Osteoblast (primary cell): ENCODE data around the gene SLMAP. TPM values are rescaled to one million over a fixed set of nuclear protein-coding genes. Genes with fewer than 3 reads are reported as not detected.

ENCODE experiments used
- DNase-seq: peaks from one replicate; pipeline ENCODE4 v3.0.0; 2011; ENCODE audit warnings: low spot score, mixed read lengths; ENCODE audit not compliant: insufficient read length; ENCODE audit errors: missing footprints
- H2AFZ ChIP-seq: 2 replicates; pipeline ENCODE4 v1.6.0; 2011; ENCODE audit warnings: mild to moderate bottlenecking, low read length
- H3K27ac ChIP-seq: 2 replicates; pipeline ENCODE4 v1.5.1; 2011; ENCODE audit warnings: mild to moderate bottlenecking, low read depth, low read length, moderate library complexity
- H3K27me3 ChIP-seq: 2 replicates; pipeline ENCODE4 v1.6.0; 2012; ENCODE audit warnings: mild to moderate bottlenecking, control low read depth, inconsistent platforms, low read length, moderate library complexity; ENCODE audit not compliant: insufficient read depth
- H3K36me3 ChIP-seq: 2 replicates; pipeline ENCODE4 v1.5.1; 2011; ENCODE audit warnings: mild to moderate bottlenecking, low read length, control low read depth, moderate library complexity; ENCODE audit not compliant: insufficient read depth
- H3K4me1 ChIP-seq: 2 replicates; pipeline ENCODE4 v1.5.1; 2011; ENCODE audit warnings: mild to moderate bottlenecking, low read length, control low read depth, moderate library complexity; ENCODE audit not compliant: insufficient read depth
- H3K4me2 ChIP-seq: 2 replicates; pipeline ENCODE4 v1.6.0; 2011; ENCODE audit warnings: mild to moderate bottlenecking, low read length; ENCODE audit not compliant: insufficient read depth
- H3K4me3 ChIP-seq: fragments of 200-600 bp; sonication (generic); 3 replicates; pipeline ENCODE4 v1.5.1; 2012; ENCODE audit warnings: mild to moderate bottlenecking, low read length, inconsistent platforms; ENCODE audit not compliant: insufficient read depth
- H3K79me2 ChIP-seq: 2 replicates; pipeline ENCODE4 v1.6.0; 2012; ENCODE audit warnings: mild to moderate bottlenecking, low read length, control low read depth, inconsistent platforms; ENCODE audit not compliant: insufficient read depth
- H3K9me3 ChIP-seq: 2 replicates; pipeline ENCODE4 v1.5.1; 2011; ENCODE audit warnings: low read depth, low read length, control low read depth
- H4K20me1 ChIP-seq: 2 replicates; pipeline ENCODE4 v1.6.0; 2012; ENCODE audit warnings: mild to moderate bottlenecking, low read length, control low read depth; ENCODE audit not compliant: insufficient read depth
- total RNA-seq: library from RNA; depleted of rRNA; stranded (reverse); fragments of >200 nt; gene quantifications from 2 replicates; pipeline ENCODE4 v1.2.3, GENCODE V29; 2012
- TF ChIP-seq, protein P1 (sequence below): IDR thresholded peaks from 2 replicates; pipeline ENCODE4 v1.5.1; 2011; ENCODE audit warnings: mild to moderate bottlenecking, low read depth, low read length, moderate library complexity; ENCODE audit errors: extremely low read depth

SLMAP gene
- total RNA-seq, 1 donor: 50.7 TPM

DNA sequence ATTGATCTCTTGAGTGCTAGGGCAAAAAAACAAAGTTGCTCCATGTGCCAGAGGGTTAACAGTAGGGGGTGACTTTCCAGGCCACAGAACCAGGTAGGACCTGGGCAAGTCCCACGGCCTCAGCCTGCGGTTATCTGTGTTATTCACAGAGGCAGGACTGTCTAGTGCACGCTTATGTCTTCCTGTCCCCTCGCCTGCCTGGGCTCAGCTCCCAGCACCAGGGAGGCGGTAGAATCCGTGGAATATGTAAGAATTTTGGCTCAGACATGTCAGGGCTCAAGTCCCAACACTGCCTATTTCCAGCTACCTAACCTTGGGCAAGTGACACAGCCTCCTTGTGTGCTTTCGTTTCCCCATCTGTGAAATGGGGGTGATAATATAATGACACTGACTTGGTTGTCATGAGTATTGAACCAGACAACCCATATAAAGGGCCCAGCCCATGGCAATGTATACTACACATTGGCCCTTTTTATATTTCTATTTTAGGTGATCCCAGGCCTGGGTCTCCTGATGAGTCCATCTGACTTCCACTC lies 207.8 kb downstream of the SLMAP start:
- Histone ChIP-seq H3K36me3 (no peaks in the 10 kb centered on the region), H3K4me1 (peaks cover 9% of the 10 kb centered on the region), H3K4me2 (no peak overlapping the region), H4K20me1 (no peaks in the 10 kb centered on the region), H3K79me2 (no peaks in the 10 kb centered on the region), H3K27ac (no peak overlapping the region), H3K4me3 (no peak overlapping the region), H3K9me3 (no peaks in the 10 kb centered on the region), H2AFZ (no peak overlapping the region), H3K27me3 (no peaks in the 10 kb centered on the region)
- TF ChIP-seq, protein P1, sequence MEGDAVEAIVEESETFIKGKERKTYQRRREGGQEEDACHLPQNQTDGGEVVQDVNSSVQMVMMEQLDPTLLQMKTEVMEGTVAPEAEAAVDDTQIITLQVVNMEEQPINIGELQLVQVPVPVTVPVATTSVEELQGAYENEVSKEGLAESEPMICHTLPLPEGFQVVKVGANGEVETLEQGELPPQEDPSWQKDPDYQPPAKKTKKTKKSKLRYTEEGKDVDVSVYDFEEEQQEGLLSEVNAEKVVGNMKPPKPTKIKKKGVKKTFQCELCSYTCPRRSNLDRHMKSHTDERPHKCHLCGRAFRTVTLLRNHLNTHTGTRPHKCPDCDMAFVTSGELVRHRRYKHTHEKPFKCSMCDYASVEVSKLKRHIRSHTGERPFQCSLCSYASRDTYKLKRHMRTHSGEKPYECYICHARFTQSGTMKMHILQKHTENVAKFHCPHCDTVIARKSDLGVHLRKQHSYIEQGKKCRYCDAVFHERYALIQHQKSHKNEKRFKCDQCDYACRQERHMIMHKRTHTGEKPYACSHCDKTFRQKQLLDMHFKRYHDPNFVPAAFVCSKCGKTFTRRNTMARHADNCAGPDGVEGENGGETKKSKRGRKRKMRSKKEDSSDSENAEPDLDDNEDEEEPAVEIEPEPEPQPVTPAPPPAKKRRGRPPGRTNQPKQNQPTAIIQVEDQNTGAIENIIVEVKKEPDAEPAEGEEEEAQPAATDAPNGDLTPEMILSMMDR: no peak
- no peak for DNase-seq

DNA sequence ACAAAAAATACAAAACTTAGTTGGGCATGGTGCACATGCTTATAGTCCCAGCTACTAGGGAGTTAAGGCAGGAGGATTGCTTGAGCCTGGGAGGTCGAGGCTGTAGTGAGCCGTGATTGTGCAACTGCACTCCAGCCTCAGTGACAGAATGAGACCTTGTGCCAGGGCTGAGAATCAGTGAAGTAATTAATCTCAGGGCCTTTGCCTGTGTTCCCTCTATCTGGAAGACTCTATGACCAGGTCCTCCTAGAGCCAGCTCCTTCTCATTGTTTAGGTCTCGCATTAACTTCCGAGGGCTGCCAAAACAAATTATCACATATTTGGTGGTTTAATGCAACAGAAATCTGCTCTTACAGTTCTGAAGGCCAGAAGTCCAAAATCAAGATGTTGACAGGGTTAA lies 210.7 kb downstream of the SLMAP start:
- no peaks in the 10 kb centered on the region for H3K79me2 ChIP-seq

DNA sequence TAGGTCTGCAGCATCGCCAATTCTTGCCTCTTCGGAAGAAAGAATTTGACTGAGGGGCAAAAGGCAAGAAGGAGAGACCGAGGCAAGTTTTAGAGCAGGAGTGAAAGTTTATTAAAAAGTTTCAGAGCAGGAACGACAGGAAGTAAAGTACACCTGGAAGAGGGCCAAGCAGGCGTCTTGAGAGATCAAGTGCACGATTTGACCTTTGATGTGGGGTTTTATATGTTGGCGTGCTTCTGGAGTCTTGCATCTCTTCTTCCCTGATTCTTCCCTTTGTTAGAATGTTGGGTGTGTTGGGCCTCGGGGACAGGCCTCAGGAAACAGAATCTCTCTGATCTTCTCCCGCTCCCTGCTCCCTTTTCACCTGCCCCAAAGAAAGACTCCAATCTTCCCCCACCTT lies 211.5 kb downstream of the SLMAP start:
- no peak overlapping the region for H3K4me2 ChIP-seq
- H3K27ac ChIP-seq: no peak overlapping the region
- no peak overlapping the region for H3K4me3 ChIP-seq
- TF ChIP-seq, protein P1: no peak
- no peaks in the 10 kb centered on the region for H4K20me1 ChIP-seq
- H3K79me2 ChIP-seq: no peaks in the 10 kb centered on the region
- peaks cover 16% of the 10 kb centered on the region for H3K4me1 ChIP-seq
- no peak overlapping the region for H2AFZ ChIP-seq
- H3K9me3 ChIP-seq: no peaks in the 10 kb centered on the region
- H3K36me3 ChIP-seq: no peaks in the 10 kb centered on the region
- DNase-seq: no peak
- H3K27me3 ChIP-seq: no peaks in the 10 kb centered on the region

More for the DNA sequence above, 210.7 kb downstream of the SLMAP start:
- no peak overlapping the region for H3K4me2 ChIP-seq
- H3K4me3 ChIP-seq: no peak overlapping the region
- peaks cover 16% of the 10 kb centered on the region for H3K4me1 ChIP-seq
- no peaks in the 10 kb centered on the region for H4K20me1 ChIP-seq
- no peaks in the 10 kb centered on the region for H3K27me3 ChIP-seq
- no peak overlapping the region for H2AFZ ChIP-seq
- H3K36me3 ChIP-seq: no peaks in the 10 kb centered on the region
- DNase-seq: no peak
- TF ChIP-seq, protein P1: no peak
- H3K27ac ChIP-seq: no peak overlapping the region
- H3K9me3 ChIP-seq: no peaks in the 10 kb centered on the region

DNA sequence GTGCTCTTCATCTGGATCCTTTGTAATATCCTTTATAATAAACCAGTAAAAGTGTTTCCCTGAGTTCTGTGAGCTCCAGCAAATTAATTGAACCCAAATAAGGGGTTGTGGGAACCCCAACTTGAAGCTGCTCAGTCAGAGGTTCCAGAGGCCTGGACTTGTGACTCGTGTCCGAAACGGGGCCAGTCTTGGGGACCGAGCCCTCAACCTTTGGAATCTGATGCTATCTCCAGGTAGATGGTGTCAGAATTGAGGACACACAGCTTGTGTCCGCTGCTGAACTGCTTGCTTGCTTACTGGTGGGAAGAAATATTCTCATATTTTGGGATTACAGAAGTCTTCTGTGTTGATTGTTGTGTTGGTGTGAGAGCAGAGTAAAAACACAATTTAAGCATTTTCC lies 212.4 kb downstream of the SLMAP start:
- H3K4me2 ChIP-seq: no peak overlapping the region
- no peaks in the 10 kb centered on the region for H3K9me3 ChIP-seq
- H4K20me1 ChIP-seq: no peaks in the 10 kb centered on the region
- H3K4me1 ChIP-seq: peaks cover 19% of the 10 kb centered on the region
- TF ChIP-seq, protein P1: no peak
- no peaks in the 10 kb centered on the region for H3K79me2 ChIP-seq
- no peak overlapping the region for H3K4me3 ChIP-seq
- H3K27me3 ChIP-seq: no peaks in the 10 kb centered on the region
- DNase-seq: no peak
- H3K27ac ChIP-seq: no peak overlapping the region
- no peak overlapping the region for H2AFZ ChIP-seq
- H3K36me3 ChIP-seq: no peaks in the 10 kb centered on the region
